ENCODE results near the gene CPPED1.
"Not testable (repeated sequence)": the region's sequence is repeated elsewhere in the genome, so short reads cannot be mapped to it uniquely, and the experiment has no call there.

The CPPED1 gene, protein sequence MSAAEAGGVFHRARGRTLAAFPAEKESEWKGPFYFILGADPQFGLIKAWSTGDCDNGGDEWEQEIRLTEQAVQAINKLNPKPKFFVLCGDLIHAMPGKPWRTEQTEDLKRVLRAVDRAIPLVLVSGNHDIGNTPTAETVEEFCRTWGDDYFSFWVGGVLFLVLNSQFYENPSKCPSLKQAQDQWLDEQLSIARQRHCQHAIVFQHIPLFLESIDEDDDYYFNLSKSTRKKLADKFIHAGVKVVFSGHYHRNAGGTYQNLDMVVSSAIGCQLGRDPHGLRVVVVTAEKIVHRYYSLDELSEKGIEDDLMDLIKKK

DNA sequence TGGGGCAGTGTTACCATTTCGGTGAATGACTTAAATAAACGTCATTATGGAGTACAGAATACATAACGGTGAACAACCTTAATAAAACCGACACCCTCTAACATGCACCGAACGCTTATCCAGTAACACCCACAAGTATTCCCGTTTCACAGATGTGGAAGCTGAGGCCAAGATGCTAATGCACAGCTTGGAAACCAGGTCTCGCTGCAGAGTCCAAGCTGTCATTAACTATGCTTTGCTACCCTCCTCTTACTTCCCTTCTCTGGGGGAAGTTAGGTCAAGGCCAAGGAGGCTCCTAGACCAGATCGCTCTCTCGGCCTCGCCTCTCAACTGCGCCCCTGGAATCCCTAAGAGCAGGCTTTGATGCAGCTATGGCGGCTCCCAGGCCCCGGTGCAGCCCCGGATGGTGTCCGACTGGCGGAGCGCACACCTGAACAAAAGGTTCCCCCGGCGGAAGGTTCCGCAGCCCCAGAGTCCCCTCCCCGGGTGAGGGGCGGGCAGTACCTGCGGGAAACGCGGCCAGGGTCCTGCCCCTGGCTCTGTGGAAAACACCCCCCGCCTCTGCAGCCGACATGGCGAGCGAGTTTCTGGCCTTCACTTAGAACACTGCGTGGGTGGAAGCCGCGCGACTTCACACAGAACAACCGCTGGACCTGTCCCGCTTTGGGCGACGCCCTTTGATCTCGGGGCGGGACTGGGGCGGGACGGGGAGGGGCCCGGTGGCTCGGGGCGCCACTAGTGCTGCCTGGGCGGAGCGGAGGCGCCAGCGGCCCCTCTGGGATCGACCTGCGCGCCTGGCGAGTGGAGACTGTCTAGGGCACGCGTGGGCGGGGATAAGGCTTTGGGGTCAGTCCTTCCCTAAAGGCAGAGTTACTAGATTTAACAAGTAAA, at the start of gene CPPED1:
TSS of gene CPPED1 (minus strand) at position 685 of the 891 bp plus-strand sequence. CDS start at position 574, 111 bp downstream.
- DNase-seq (ENCODE audit: low spot score): peak; percentile 93

DNA sequence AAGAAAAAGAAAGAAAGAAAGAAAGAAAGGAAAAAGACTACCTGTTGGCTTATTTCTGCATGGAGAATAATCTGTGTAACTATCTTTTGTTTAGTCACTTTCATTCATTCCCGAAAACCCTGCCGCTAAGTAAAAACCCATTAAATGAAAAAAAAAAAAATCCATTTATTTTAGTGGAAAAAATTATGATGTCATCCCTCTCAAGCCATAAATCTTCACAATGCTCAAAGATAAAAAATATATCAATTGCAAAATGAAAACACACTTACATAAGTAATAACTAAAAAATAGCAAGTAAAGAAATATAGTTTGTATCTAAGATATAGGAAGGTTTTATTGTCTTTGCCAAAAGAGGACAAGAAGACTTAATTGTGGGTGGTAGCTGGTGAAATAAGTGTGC, 46.5 kb upstream of the CPPED1 start:
- no peak for DNase-seq (ENCODE audit: low spot score)

DNA sequence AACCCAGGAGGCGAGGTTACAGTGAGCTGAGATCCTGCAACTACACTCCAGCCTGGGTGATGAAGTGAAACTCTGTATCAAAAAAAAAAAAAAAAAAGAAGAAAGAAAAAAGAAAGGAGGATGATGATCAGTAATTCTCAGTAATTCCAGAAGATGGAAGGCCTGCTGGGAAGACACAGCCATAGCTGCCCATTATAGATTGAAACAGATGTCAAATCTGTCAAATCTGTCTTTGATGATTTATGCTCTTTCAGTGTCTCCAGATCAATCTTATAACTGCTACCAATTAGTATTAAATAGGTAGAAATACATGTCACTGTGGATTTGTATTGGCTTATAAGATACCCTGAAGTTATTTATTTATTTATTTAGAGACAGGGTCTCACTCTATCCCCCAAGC, 42.9 kb upstream of the CPPED1 start:
- DNase-seq (ENCODE audit: low spot score): no peak

DNA sequence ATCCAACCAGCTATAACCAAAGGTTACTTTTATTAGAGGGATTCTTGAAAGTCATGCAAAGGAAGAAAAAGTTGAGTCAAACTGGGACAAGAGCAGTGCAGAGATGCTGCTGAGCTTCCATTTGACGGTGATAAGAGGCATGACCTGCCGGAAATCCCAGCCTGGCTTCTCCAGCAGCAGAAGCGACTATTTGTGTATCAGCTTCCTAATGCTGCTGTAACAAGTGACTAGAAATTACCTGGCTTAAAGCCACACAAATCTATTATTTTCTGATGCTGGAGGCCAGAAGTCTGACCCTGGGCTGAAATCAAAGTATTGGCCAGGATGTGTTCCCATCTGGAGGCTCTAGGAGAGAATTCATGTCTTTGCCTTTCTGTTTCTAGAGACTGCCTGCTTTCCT, 41.6 kb upstream of the CPPED1 start:
- DNase-seq (ENCODE audit: low spot score): no peak

DNA sequence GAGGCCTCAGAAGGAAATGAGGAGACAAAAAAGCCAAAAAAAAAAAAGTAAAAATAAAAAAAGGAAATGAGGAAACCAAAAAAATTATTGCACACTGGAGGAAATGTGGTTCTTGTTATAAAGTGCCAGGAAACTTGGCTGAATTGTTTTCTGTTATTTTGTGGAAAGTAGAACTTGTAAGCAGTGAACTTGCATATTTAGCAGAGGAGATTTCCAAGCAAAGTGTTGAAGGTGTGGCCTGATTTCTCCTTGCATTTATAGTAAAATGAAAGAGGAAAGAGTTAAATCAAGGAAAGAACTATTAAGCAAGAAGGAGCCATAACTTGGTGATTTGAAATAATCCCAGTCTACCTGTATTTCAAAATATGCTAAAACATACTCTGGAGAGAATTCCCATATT, 34.1 kb upstream of the CPPED1 start:
- DNase-seq (ENCODE audit: low spot score): no peak

DNA sequence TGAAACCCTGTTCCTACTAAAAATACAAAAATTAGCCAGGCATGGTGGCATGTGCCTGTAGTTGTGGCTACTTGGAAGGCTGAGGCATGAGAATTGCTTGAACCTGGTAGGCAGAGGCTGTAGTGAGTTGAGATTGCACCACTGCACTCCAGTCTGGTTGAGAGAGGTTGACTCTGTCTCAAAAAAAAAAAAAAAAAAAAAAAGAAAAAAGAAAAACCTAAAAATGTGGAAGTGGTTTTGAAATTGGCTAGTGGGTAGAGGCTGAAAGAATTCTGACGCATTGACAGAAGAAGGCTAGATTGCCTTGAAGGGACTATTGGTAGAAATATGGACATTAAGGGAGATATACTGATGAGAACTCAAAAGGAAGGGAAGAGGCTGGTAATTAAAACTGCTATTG, 33.6 kb upstream of the CPPED1 start:
- no peak for DNase-seq (ENCODE audit: low spot score)

DNA sequence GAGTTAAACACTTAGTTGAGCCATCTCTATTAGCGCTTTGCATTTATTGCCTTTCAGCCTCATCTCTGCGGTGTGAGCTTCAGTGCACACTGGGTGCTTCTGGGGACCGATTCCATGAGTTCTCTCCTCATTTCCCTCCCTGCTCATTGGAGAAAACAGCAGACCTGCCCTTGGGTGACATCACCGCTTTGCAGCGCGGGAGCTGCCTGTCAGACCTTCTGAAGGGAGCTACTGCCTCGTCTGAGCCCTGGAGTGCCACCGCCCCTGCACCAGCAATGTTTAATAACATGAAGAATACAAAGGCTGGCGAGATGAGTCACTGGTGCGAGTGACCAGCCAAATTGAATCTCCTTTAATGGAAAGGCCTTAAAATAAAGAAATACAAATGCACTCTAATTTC, 30.2 kb upstream of the CPPED1 start:
- DNase-seq (ENCODE audit: low spot score): peak; percentile 52

DNA sequence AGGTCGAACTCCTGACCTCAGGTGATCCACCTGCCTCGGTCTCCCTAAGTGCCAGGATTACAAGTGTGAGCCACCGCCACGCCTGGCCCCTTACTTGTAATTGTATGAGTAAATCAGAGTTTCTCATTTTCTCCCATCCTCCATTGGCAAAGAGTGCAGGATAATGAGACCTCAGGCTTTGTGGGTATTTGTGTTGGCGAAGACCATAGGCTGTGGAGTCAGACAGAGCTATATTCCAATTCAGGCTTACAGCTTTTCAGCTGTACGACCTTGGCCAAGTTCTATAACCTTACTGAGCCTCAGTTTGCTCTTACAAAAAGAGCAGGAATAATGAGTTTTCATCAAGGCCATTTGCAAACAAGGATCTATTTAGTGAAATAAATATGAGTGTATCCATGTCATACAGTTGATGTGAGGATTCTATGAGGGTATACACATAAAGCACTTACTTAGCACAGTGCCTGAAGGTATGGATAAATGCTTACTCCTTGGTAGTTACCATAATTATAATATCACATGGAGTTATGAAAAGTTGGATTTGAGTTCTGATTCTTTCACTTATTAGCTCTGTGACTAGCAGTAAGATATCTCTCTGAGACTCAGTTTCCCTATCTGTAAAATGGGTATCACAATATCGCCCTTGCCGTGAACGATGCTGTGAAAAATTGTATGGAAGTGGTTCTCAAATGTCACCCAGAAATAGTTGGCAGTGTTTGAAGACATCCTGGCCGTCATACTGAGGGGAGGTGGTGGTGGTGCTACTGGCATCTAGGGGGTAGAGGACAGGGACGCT, 25.6 kb upstream of the CPPED1 start:
- no peak for DNase-seq (ENCODE audit: low spot score)

DNA sequence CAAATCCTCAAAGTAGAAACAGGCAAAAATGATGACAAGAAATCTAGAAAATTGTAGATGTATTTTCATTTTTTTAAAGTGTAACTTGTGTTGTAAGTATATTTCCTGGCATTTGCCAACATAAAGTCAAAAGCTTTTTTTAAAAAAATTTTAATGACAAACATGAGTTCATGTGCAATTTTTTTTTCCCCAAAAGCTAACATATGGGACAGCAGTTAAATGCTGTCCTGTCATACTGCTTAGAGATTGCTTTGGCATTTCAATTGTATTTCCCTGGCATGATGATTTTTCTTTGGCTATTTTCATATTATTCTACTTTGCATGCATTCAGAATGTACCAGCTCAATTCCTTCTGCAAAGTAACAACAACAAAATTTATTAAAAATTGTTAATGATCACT, 24.5 kb upstream of the CPPED1 start:
- DNase-seq (ENCODE audit: low spot score): no peak

DNA sequence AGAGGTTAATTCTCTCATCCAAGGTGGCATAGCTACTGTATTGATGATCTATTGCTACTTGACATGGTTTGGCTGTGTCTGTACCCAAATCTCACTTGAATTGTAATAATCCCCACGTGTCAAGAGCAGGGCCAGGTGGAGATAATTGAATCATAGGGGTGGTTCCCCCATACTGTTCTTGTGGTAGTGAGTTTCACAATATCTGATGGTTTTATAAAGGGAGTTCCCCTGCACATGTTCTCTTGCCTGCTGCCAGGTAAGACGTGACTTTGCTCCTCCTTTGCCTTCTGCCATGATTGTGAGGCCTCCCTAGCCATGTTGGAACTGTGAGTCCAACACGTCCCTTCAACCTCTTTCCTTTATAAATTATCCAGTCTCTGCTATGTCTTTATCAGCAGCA, 22.9 kb upstream of the CPPED1 start:
- no peak for DNase-seq (ENCODE audit: low spot score)

DNA sequence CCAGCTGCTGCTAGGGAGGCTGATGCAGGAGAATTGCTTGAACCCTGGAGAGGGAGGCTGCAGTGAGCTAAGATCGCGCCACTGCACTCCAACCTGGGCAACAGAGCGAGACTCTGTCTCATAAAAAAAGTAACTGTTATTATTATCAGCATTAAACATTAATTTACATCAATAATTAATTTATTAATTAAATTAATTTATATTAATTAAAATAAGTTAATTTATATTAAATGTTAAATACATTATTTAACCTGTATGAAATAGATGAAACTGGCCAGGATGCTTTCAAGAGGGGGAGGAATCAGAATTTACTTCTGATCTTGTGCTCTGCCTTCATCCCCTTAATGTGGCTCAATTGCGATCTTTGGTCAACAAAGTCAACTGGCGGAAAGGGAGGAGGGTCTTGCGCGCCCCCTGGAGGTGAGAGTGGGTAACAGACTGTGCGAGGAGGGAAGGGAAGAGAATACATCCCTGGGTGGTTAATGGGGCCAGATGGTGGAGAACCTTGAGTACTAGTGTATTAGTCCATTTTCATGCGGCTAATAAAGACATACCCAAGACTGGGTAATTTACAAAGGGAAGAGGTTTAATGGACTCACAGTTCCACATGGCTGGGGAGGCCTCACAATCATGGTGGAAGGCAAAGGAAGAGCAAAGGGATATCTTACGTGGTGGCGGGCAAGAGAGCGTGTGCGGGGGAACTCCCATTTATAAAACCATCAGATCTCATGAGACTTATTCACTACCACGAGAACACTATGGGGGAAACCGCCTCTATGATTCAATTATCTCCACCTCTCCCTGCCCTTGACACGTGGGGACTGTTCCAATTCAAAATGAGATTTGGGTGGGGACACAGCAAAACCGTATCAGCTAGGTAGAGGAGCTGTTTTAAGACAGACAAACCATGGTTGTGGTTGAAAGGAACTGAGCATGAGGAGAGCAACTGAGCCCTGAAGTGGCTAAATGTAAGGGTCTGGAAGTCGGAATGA, 15.7 kb upstream of the CPPED1 start:
- peak; percentile 67 for DNase-seq (ENCODE audit: low spot score)

DNA sequence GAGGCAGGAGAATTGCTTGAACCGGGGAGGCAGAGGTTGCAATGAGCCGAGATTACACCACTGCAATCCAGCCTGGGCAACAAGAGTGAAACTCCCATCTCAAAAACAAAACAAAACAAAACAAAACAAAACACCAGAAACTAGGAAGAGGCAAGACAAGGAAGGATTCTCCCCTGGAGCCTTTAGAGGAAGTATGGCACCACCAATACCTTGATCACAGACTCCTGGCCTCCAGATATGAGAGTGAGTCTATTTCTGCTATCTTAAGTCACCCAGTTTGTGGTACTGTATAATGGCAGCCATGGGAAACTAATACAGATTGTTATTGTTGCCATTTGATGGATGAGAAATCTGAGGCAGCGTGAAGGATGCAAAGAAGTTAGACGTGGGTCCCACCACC, 14.6 kb upstream of the CPPED1 start:
- no peak for DNase-seq (ENCODE audit: low spot score)

DNA sequence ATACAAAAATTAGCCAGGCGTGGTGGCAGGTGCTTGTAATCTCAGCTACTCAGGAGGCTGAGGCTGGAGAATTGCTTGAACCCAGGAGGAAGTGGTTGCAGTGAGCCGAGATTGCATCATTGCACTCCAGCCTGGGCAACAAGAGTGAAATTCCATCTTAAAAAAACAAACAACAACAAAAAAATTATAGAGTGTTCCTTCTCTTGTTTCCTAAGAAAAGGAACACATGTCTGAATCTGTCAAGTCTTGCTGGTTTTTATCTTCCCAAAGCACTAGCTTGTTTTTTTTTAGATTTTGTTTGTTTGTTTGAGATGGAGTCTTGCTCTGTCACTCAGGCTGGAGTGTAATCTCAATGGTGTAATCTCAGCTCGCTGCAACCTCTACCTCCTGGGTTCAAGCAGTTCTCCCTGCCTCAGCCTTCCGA, 13.1 kb upstream of the CPPED1 start:
- not testable (repeated sequence) for DNase-seq (ENCODE audit: low spot score)

DNA sequence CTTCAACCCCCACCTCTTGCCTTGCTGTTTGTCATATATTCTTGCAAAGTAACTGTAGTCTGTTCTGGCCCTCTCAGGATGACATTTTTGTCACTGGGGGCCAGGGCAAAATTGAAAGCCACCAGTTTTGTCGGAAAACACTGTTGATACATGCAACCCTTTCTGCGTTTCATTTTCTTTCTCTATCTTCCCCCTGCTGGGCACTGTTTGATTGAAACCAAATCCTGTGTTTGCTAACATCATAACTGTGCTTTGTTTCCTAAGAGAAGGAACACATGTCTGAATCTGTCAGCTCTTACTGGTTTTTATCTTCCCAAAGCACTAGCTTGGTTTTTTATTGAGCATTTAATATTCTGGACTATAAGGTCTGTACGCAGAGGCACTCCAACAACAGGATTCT, 11.7 kb upstream of the CPPED1 start:
- DNase-seq (ENCODE audit: low spot score): no peak

DNA sequence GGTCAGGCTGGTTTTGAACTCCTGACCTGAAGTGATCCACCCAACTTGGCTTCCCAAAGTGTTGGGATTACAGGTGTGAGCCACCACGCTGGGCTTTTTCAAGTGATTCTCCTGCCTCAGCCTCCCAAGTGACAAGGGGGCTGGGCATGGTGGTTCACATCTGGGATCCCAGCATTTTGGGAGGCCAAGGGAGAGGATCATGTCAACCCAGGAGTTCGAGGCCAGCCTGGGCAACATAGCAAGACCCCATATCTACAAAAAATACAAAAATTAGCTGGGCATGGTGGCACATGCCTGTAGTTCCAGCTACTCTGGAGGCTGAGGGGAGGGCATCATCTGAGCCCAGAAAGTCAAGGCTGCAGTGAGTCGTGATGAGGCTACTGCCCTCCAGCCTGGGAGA, 10.0 kb upstream of the CPPED1 start:
- not testable (repeated sequence) for DNase-seq (ENCODE audit: low spot score)

DNA sequence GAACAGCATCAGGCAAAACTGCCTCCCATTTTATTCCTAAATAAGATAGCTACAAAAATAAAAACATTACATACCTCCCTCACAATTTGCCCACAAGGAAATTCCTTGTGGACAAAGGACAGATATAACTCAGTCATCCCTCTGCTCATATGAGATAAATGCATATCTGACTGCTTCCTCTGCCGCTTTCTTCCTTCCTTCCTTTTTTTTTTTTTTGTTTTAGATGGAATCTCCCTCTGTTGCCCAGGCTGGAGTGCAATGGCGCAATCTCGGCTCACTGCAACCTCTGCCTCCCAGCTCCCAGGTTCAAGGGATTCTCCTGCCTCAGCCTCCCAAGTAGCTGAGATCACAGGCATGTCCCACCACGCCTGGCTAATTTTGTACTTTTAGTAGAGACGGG, 9.6 kb upstream of the CPPED1 start:
- DNase-seq (ENCODE audit: low spot score): not testable (repeated sequence)

DNA sequence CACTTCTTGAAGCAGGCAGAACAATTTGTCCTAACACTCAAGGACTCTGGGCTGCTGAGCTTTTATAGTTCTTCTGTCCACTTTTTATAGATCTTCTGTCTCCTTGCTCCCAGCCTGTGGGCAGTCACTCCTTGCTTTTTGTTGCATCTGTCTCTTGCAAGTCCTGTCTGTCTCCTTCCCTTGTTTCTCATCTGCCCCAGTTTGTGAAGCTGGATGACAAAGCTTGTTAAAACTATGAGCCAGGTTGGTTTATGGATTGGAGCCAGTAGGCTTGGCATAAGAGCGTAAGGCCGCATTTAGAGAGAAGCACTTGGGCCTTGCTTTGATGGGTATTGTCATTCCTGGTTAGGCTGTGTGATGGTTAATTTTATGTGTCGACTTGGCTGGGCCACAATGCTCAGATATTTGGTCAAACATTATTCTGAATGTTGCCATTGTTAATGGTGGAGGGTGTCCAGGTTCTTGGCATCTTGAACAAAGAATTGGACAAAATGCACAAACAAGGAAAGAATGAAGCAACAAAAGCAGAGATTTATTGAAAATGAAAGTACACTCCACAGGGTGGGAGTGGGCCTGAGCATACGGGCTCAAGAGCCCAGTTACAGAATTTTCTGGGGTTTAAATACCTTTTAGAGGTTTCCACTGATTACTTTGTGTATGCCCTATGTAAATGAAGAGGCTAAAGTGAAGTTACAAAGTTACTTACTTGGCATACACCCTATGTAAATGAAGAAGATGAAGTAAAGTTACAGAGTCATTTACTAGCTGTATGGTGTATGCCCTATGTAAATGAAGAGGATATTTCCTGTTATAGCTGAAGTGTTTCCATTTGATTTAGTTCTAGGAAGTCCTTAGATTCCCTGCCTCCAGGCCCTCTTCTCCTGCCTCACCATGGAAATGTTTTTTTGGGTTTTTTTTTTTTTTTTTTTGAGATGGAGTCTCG, 8.0 kb upstream of the CPPED1 start:
- DNase-seq (ENCODE audit: low spot score): no peak

DNA sequence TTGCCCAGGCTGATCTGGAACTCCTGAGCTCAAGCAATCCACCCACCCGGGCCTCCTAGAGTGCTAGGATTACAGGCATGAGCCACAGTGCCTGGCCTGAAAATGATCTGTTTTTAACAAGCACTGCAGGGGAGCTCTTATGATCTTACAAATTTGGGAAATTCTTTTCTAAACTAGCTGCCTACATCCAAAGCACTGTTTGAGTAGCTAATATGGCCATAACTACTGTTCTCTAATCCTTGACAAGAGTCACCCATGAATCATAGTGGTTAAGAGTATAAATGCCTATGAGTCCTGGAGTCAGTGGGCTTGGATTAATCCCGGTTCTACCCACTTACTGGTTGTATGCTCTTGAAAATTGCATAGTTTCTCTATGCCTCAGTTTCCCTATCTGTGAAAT, 1.4 kb upstream of the CPPED1 start:
- DNase-seq (ENCODE audit: low spot score): no peak

DNA sequence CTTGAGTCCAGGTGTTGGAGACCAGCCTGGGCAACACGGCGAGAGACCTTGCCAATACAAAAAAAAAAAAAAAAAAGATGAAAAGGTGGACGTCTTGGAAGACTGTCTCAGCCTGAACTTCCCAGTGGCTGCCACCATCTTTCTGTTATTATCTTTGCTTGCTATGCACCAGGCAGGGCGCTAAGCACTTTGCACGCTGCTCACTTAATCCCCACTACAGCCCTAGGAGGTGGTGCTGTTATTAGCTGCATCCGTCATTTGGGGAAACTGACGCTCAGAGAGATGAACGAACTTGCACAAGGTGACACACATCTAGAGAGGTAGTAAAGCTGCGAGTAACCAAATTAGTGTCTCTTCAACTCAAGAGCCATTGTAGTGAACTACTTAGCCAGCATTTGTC, 708 bp upstream of the CPPED1 start:
- no peak for DNase-seq (ENCODE audit: low spot score)

DNA sequence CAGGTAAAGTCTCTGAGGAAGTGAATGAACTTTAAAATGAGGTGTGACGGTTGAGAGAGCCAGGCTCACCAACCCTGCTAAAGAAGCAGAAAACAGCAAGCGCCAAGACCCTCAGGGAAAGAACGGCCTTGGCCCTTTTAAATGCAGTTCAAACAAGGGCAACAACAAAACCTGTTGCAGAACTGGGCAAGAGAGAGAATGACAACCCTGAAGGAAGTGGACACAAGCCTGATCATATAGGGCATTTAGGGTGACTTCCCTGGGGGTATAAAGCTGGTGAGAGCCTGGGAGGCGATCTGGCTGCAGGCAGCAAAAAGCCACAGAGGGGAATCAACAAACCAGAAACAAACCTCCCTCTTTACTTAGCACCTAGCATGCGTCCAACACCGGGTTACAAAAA, 1.0 kb downstream of the CPPED1 start:
- no peak for DNase-seq (ENCODE audit: low spot score)

All from ecto neural progenitor cell (in vitro differentiated cells).